Large intestine (tissue), 3 donors: ENCODE measurements around the gene SYNPR. TPM values are rescaled to one million over a fixed set of nuclear protein-coding genes. Genes with fewer than 3 reads are reported as not detected.

ENCODE experiments used
- DNase-seq, 2 donors: peaks; one replicate each; pipeline versions ENCODE4 v3.0.0 to v3.0.0-alpha.2; 2013
- H3K27ac ChIP-seq: one replicate; pipeline ENCODE4 v1.5.1; 2013; ENCODE audit warnings: low read length
- H3K27me3 ChIP-seq: 2 replicates; pipeline ENCODE4 v1.6.1; 2013; ENCODE audit warnings: low read length; ENCODE audit not compliant: control insufficient read depth, insufficient read depth
- H3K36me3 ChIP-seq: 2 replicates; pipeline ENCODE4 v1.6.1; 2013; ENCODE audit warnings: low read length; ENCODE audit not compliant: control insufficient read depth, insufficient read depth
- H3K4me1 ChIP-seq: one replicate; pipeline ENCODE4 v1.6.1; 2013; ENCODE audit warnings: low read length; ENCODE audit not compliant: control insufficient read depth, insufficient read depth
- H3K4me3 ChIP-seq: one replicate; pipeline ENCODE4 v1.5.1; 2013; ENCODE audit warnings: low read length
- H3K9me3 ChIP-seq: one replicate; pipeline ENCODE4 v1.6.1; 2013; ENCODE audit warnings: mild to moderate bottlenecking, low read depth, low read length, moderate library complexity; ENCODE audit not compliant: control insufficient read depth
- WGBS: methylation state at CpG from one replicate; pipeline ENCODE4 v1.1.5; 2013; ENCODE audit warnings: low lambda C conversion rate; ENCODE audit not compliant: insufficient coverage; 5-methylcytosine and 5-hydroxymethylcytosine counted together
- polyA plus RNA-seq: library from polyadenylated mRNA; unstranded; fragments of 120-200 nt; gene quantifications from one replicate; pipeline ENCODE4 v1.2.1, GENCODE V29; 2013

The SYNPR gene
- polyA plus RNA-seq, 1 donor: 0.87 TPM

GRCh38 chr3:63519426-63519825 lies 241.3 kb downstream of the SYNPR start:
- H3K4me3 ChIP-seq: no peak overlapping the region
- no peak for DNase-seq
- WGBS: 86% methylated on average over 1 of the region's 3 CpGs
- no peaks in the 10 kb centered on the region for H3K4me1 ChIP-seq
- no peaks in the 10 kb centered on the region for H3K9me3 ChIP-seq
- H3K36me3 ChIP-seq: no peaks in the 10 kb centered on the region
- no peaks in the 10 kb centered on the region for H3K27me3 ChIP-seq
- no peak overlapping the region for H3K27ac ChIP-seq

DNA sequence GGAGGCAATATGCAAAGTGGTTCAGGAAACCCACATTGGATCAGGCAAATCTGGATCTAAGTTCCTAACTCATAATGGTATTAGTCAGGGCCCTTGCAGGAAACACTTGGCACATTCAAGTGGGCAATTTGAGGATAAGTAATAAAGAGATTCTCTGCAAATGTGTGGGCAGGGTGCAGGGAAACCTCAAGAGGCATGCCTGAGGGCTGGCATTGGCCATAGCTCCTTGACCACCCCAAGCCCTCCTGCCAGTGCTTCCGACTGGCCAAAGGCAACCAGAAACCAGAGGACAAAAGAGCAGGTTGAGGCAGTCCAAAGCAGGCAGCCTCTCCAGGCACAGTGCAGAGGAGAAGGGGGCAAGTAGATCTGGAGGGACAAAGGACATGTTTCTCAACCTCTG lies 243.5 kb downstream of the SYNPR start:
- Histone ChIP-seq H3K36me3 (no peaks in the 10 kb centered on the region), H3K27ac (no peak overlapping the region), H3K9me3 (no peaks in the 10 kb centered on the region), H3K27me3 (no peaks in the 10 kb centered on the region), H3K4me3 (no peak overlapping the region), H3K4me1 (no peaks in the 10 kb centered on the region)
- DNase-seq: no peak
- WGBS: no CpG with 5 or more reads among the region's 1 CpG

GRCh38 chr3:63523100-63523499 lies 245.0 kb downstream of the SYNPR start:
- Histone ChIP-seq H3K4me1 (no peaks in the 10 kb centered on the region), H3K36me3 (no peaks in the 10 kb centered on the region), H3K4me3 (no peak overlapping the region), H3K27me3 (no peaks in the 10 kb centered on the region), H3K9me3 (no peaks in the 10 kb centered on the region), H3K27ac (no peak overlapping the region)
- DNase-seq: no peak
- no CpG with 5 or more reads among the region's 5 CpGs for WGBS

DNA sequence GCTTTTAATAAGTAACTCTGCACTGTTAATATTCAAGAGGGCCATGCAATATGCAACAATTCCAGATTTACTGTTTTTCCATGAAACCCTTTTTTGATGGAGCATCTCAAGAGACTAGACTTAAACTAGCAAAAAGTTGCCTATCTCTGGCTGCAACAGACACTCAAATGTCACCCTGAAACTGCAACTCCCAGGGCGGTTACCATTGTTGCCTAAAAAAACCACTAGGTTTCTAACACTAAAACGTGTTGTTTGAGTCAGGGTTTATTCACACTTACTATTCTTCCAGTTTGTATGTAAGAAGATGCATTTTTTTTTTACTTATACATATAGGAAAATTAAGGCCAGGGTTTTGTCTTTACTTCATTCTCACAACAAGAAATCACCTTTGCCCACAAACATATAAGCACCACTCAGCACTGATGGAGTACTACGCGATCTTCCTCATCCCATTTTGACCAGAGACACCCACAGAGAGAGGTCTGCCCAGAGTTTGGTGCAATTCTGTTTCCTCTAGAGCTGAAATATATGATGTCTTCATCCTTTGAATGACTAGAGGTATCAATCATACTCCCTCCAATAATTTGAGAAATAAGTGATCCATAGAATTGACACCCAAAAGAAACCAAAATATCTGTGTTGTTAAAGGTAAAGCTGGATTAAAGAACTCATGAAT lies 250.4 kb downstream of the SYNPR start:
- Histone ChIP-seq H3K27me3 (no peaks in the 10 kb centered on the region), H3K27ac (no peak overlapping the region), H3K4me1 (no peaks in the 10 kb centered on the region), H3K4me3 (no peak overlapping the region), H3K9me3 (no peaks in the 10 kb centered on the region), H3K36me3 (no peaks in the 10 kb centered on the region)
- DNase-seq: no peak
- 57% methylated on average over 1 of the region's 4 CpGs for WGBS

GRCh38 chr3:63532521-63532920 lies 254.4 kb downstream of the SYNPR start:
- Histone ChIP-seq H3K27ac (no peak overlapping the region), H3K9me3 (peaks cover 3% of the 10 kb centered on the region), H3K27me3 (no peaks in the 10 kb centered on the region), H3K4me1 (no peaks in the 10 kb centered on the region), H3K4me3 (no peak overlapping the region), H3K36me3 (no peaks in the 10 kb centered on the region)
- no peak for DNase-seq
- WGBS: 86% methylated on average over 2 of the region's 5 CpGs

- no peak overlapping the region for H3K27ac ChIP-seq
- peaks cover 3% of the 10 kb centered on the region for H3K9me3 ChIP-seq
- H3K4me3 ChIP-seq: no peak overlapping the region
- no peaks in the 10 kb centered on the region for H3K4me1 ChIP-seq
- no peaks in the 10 kb centered on the region for H3K27me3 ChIP-seq
- no peaks in the 10 kb centered on the region for H3K36me3 ChIP-seq
- DNase-seq: peak in 1 of 2 donors; percentile 17
- 86% methylated on average over 1 of the region's 1 CpG for WGBS
Observed at GRCh38 chr3:63538919-63539318, 260.8 kb downstream of the SYNPR start.

GRCh38 chr3:63555767-63556166 lies 277.7 kb downstream of the SYNPR start:
- no peaks in the 10 kb centered on the region for H3K4me1 ChIP-seq
- no peaks in the 10 kb centered on the region for H3K27me3 ChIP-seq
- no peaks in the 10 kb centered on the region for H3K36me3 ChIP-seq
- no peaks in the 10 kb centered on the region for H3K9me3 ChIP-seq
- WGBS: 83% methylated on average over 1 of the region's 1 CpG
- no peak overlapping the region for H3K27ac ChIP-seq
- no peak overlapping the region for H3K4me3 ChIP-seq
- DNase-seq: no peak

- Histone ChIP-seq H3K4me3 (no peak overlapping the region), H3K27ac (no peak overlapping the region), H3K9me3 (no peaks in the 10 kb centered on the region), H3K4me1 (no peaks in the 10 kb centered on the region), H3K36me3 (no peaks in the 10 kb centered on the region), H3K27me3 (no peaks in the 10 kb centered on the region)
- no peak for DNase-seq
- WGBS: 84% methylated on average over 8 of the region's 9 CpGs
Observed at GRCh38 chr3:63556401-63556800, 278.3 kb downstream of the SYNPR start.

DNA sequence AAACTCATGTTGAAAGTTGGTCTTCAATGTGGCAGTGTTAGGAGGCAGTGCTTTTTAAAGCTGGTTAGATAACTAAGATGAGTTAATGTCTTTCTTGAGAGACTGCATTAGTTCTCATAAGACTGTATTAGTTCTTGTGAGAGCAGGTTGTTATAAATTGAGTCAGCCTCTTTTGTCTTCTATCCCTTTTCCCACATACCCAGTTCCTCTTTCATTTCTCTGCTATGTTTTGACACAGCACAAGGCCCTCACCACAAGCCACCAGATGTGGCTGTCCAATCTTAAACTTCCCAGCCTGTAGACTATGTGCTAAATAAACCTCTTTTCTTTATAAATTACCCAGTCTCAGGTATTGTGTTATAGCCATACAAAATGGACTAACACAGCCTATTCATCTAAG lies 279.8 kb downstream of the SYNPR start:
- Histone ChIP-seq H3K27ac (no peak overlapping the region), H3K9me3 (no peaks in the 10 kb centered on the region), H3K36me3 (no peaks in the 10 kb centered on the region), H3K4me1 (no peaks in the 10 kb centered on the region), H3K27me3 (no peaks in the 10 kb centered on the region), H3K4me3 (no peak overlapping the region)
- DNase-seq: no peak

- DNase-seq: no peak
- H3K4me1 ChIP-seq: no peaks in the 10 kb centered on the region
- no peaks in the 10 kb centered on the region for H3K27me3 ChIP-seq
- H3K9me3 ChIP-seq: no peaks in the 10 kb centered on the region
- 31% methylated on average over 2 of the region's 2 CpGs for WGBS
- no peak overlapping the region for H3K27ac ChIP-seq
- H3K4me3 ChIP-seq: no peak overlapping the region
- H3K36me3 ChIP-seq: no peaks in the 10 kb centered on the region
Observed at GRCh38 chr3:63559884-63560283, 281.8 kb downstream of the SYNPR start.

- WGBS: 80% methylated on average over 1 of the region's 1 CpG
- Histone ChIP-seq H3K4me1 (no peaks in the 10 kb centered on the region), H3K27me3 (no peaks in the 10 kb centered on the region), H3K9me3 (no peaks in the 10 kb centered on the region), H3K4me3 (no peak overlapping the region), H3K36me3 (no peaks in the 10 kb centered on the region), H3K27ac (no peak overlapping the region)
- no peak for DNase-seq
Observed at GRCh38 chr3:63561879-63562278, 283.8 kb downstream of the SYNPR start.
